GM23338 (cell line): ENCODE measurements around the gene BCL7C. TPM values are rescaled to one million over a fixed set of nuclear protein-coding genes. Genes with fewer than 3 reads are reported as not detected.

ENCODE experiments used
- ATAC-seq: fragments of 200-7000 bp; cut with Tn5 transposase; 3 replicates; pipeline ENCODE4 v1.9.1; 2020
- DNase-seq: peaks from one replicate; pipeline ENCODE4 v3.0.0-alpha.2; 2015; ENCODE audit warnings: low spot score
- H2AFZ ChIP-seq: fragments of 200-600 bp; sonication (generic); 2 replicates; pipeline ENCODE4 v1.8.0; 2016; ENCODE audit warnings: antibody characterized with exemption, mild to moderate bottlenecking, moderate library complexity
- H3F3A ChIP-seq: fragments of 200-600 bp; sonication (generic); replicated peaks from 2 replicates; pipeline ENCODE4 v1.8.0; 2017; ENCODE audit warnings: antibody characterized with exemption, mixed run types, low read depth
- H3K27ac ChIP-seq: fragments of 200-600 bp; sonication (generic); 2 replicates; pipeline ENCODE4 v1.6.1; 2016; ENCODE audit warnings: low read depth
- H3K27me3 ChIP-seq: fragments of 200-600 bp; sonication (generic); 2 replicates; pipeline ENCODE4 v1.8.0; 2016; ENCODE audit warnings: mild to moderate bottlenecking, mixed run types, moderate library complexity; ENCODE audit not compliant: insufficient read depth
- H3K36me3 ChIP-seq: fragments of 200-600 bp; sonication (generic); 2 replicates; pipeline ENCODE4 v1.8.0; 2016; ENCODE audit warnings: mild to moderate bottlenecking; ENCODE audit not compliant: insufficient read depth
- H3K4me1 ChIP-seq: fragments of 200-600 bp; sonication (generic); 2 replicates; pipeline ENCODE4 v1.8.0; 2016; ENCODE audit warnings: mild to moderate bottlenecking, moderate library complexity; ENCODE audit not compliant: insufficient read depth
- H3K4me2 ChIP-seq: fragments of 200-600 bp; sonication (generic); 2 replicates; pipeline ENCODE4 v1.7.1; 2017; ENCODE audit warnings: mixed run types
- H3K4me3 ChIP-seq: fragments of 200-600 bp; sonication (generic); 2 replicates; pipeline ENCODE4 v1.6.1; 2016; ENCODE audit warnings: mixed run types
- H3K79me2 ChIP-seq: fragments of 200-600 bp; sonication (generic); replicated peaks from 2 replicates; pipeline ENCODE4 v1.8.0; 2017; ENCODE audit warnings: mild to moderate bottlenecking; ENCODE audit not compliant: insufficient read depth
- H3K9me2 ChIP-seq: fragments of 200-600 bp; sonication (generic); 2 replicates; pipeline ENCODE4 v1.8.0; 2017; ENCODE audit not compliant: insufficient read depth
- H4K20me1 ChIP-seq: fragments of 200-600 bp; sonication (generic); replicated peaks from 2 replicates; pipeline ENCODE4 v1.8.0; 2017; ENCODE audit warnings: mild to moderate bottlenecking; ENCODE audit not compliant: insufficient read depth
- H3K27ac Mint-ChIP-seq: 2 replicates; pipeline ENCODE4 v1.8.0; 2020; ENCODE audit warnings: inconsistent platforms, mild to moderate bottlenecking, moderate library complexity, mixed read lengths
- H3K27me3 Mint-ChIP-seq: 3 replicates; pipeline ENCODE4 v1.8.0; 2022; ENCODE audit warnings: low read depth, mild to moderate bottlenecking, moderate library complexity, mixed read lengths, inconsistent platforms; ENCODE audit not compliant: insufficient read depth, poor library complexity
- H3K36me3 Mint-ChIP-seq: 3 replicates; pipeline ENCODE4 v1.8.0; 2021; ENCODE audit warnings: low read depth, mild to moderate bottlenecking, inconsistent platforms, moderate library complexity, mixed read lengths
- H3K4me1 Mint-ChIP-seq: 3 replicates; pipeline ENCODE4 v1.8.0; 2020; ENCODE audit warnings: mild to moderate bottlenecking, inconsistent platforms, mixed read lengths
- H3K4me3 Mint-ChIP-seq: 3 replicates; pipeline ENCODE4 v1.8.0; 2021; ENCODE audit warnings: moderate library complexity, mild to moderate bottlenecking, inconsistent platforms, mixed read lengths
- H3K9me3 Mint-ChIP-seq: 3 replicates; pipeline ENCODE4 v1.8.0; 2020; ENCODE audit warnings: moderate library complexity, mild to moderate bottlenecking, inconsistent platforms, mixed read lengths
- CREB1 ChIP-seq: fragments of 250-450 bp; sonication (Bioruptor Pico); IDR thresholded peaks from 2 replicates; pipeline ENCODE4 v1.5.0; 2020; ENCODE audit warnings: low read depth, mild to moderate bottlenecking, moderate library complexity
- CTCF ChIP-seq, 2 experiments: fragments of 200-600 bp in 1 of 2; sonication (generic) in 1 of 2; conservative IDR thresholded peaks; 2 replicates each; pipeline versions ENCODE4 v1.5.1 to v1.6.1; 2016 to 2017; ENCODE audit warnings: antibody characterized with exemption in 2 of 2, low read depth in 2 of 2, mild to moderate bottlenecking in 2 of 2, moderate library complexity in 1 of 2
- EZH2 ChIP-seq: fragments of 200-600 bp; sonication (generic); IDR thresholded peaks from one replicate; pipeline ENCODE4 v1.8.0; 2017; ENCODE audit warnings: antibody characterized with exemption, mild to moderate bottlenecking, low read depth; ENCODE audit not compliant: unreplicated experiment
- EZH2phosphoT487 ChIP-seq: fragments of 200-600 bp; sonication (generic); IDR thresholded peaks from one replicate; pipeline ENCODE4 v1.8.1; 2018; ENCODE audit warnings: antibody characterized with exemption; ENCODE audit not compliant: unreplicated experiment
- POLR2AphosphoS5 ChIP-seq: IDR thresholded peaks from 2 replicates; pipeline ENCODE4 v1.6.1; 2016; ENCODE audit warnings: antibody characterized with exemption, low read depth
- STAT1 ChIP-seq: IDR thresholded peaks from one replicate; pipeline ENCODE4 v1.6.1; 2016; ENCODE audit warnings: antibody characterized with exemption; ENCODE audit not compliant: unreplicated experiment
- ZNF114 ChIP-seq: fragments of 250-450 bp; sonication (Bioruptor Pico); IDR thresholded peaks from 2 replicates; pipeline ENCODE4 v1.5.0; 2020; ENCODE audit warnings: mild to moderate bottlenecking, moderate library complexity
- polyA plus RNA-seq: library from polyadenylated mRNA; unstranded; fragments of >200 nt; fragmentation: Nextera tagmentation; extraction: Ambion mirVana; gene quantifications from 2 replicates; pipeline ENCODE4 v1.2.1, GENCODE V29; 2016
- total RNA-seq: library from RNA; depleted of rRNA; stranded (reverse); fragments of >200 nt; shearing (Covaris generic); gene quantifications from 2 replicates; pipeline ENCODE4 v1.2.3, GENCODE V29; 2014
- TF ChIP-seq, protein P1 (sequence below): IDR thresholded peaks from one replicate; pipeline ENCODE4 v1.6.1; 2018; ENCODE audit warnings: antibody characterized with exemption; ENCODE audit not compliant: unreplicated experiment
- TF ChIP-seq, protein P2 (sequence below): IDR thresholded peaks from 2 replicates; pipeline ENCODE4 v1.6.1; 2016; ENCODE audit warnings: antibody characterized with exemption
- TF ChIP-seq, protein P3 (sequence below): fragments of 250-450 bp; sonication (Bioruptor Pico); IDR thresholded peaks from 2 replicates; pipeline ENCODE4 v1.5.0; 2020; ENCODE audit warnings: mild to moderate bottlenecking, moderate library complexity

Gene BCL7C
- total and polyA plus RNA-seq, 2 experiments from 2014 or later, result 17.5 to 22.1 TPM

DNA sequence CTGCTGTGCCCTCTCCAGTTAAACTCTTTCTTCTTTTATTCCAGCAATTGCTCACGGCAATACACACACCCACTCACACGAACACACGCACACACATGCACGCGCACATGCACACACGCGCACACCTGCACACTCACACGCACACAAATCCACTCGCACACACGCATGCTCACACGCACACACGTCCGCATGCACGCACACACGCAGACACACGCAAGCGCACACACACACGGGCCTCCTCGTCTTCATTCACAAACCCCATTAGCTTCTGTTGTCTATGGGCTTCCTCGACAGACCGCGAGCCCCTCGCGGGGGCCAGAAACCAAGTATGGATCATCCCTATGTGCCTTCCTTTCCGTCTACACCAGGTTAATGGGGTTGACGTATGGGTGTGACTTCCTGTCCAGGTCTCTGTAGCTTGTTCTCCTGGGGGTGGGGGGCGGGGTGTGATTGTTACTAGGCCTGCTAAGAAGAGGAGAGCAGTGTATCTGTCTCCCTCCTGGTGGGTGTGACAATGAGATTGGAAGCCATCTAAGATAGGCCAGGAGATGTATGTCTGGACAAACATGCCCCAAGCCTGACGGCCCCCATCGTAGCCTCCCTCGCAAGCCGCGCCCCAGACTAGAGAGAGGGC, 1.9 kb upstream of the BCL7C start (continued):
- TF ChIP-seq CREB1 (CRISPR knock-in tag), result no peak

DNA sequence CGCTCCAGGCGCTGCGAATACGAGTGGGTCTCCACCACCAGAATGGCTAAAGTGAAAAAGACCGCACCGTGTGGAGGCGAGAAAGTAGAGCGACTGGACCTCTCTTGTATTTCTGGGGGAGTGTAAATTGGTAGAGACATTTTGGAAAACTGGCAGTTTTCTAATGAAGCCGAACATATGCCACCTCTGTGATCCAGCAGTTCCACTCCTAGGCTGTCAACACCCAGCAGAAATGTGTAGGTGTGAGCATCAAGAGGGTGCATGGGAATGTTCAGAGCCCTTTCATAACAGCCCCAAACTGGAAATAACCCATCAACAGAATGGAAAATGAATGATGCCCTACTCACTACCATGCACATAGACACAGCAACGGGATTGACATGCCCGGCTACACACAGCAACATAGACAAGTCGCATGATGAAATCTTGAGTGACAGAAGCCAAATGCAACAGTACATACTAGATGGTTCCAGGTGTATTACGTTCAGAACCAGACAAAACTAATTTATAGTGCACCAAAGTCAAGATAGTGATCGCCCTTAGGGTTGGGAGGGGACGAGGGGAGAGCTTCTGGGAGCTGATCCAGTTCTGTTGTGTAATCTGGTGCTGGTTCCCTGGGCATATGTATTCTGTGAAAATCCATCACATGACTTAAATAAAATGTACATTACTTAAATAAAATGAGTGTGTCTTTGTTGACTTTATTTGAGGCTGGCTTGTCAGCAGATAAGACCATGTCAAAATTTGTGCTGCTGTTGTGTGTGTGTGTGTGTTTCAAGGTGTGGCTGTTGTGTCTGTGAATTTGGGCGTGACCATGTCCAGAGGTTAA, 877 bp upstream of the BCL7C start:
- Mint-ChIP-seq H3K9me3 (no peaks in the 10 kb centered on the region), H3K36me3 (peaks cover 8% of the 10 kb centered on the region), H3K27me3 (peaks cover 20% of the 10 kb centered on the region), H3K4me3 (peak overlapping the region; percentile 76), H3K27ac (no peak overlapping the region; the same call in 1 of the 2 replicates), H3K4me1 (peaks cover 26% of the 10 kb centered on the region)
- H3K4me3 ChIP-seq, result peak overlapping the region; percentile 61
- no peaks in the 10 kb centered on the region for H4K20me1 ChIP-seq
- H3K27me3 ChIP-seq, result peaks cover 10% of the 10 kb centered on the region
- no peak for ATAC-seq
- no peak for DNase-seq
- no peaks in the 10 kb centered on the region for H3K9me2 ChIP-seq
- H3K4me1 ChIP-seq, result peaks cover 25% of the 10 kb centered on the region
- peak overlapping the region; percentile 86 for H3K4me2 ChIP-seq
- H3K27ac ChIP-seq, result no peak overlapping the region
- no peaks in the 10 kb centered on the region for H3K36me3 ChIP-seq
- H2AFZ ChIP-seq, result peak overlapping the region; percentile 85
- H3F3A ChIP-seq, result peaks cover 25% of the 10 kb centered on the region
- H3K79me2 ChIP-seq, result no peaks in the 10 kb centered on the region
- TF ChIP-seq EZH2 (no peak), POLR2AphosphoS5 (no peak), CTCF (conservative IDR thresholded peaks at IDR 0.05; ENCODE audit: low read depth in 2 of 2) (no peak), STAT1 (no peak), ZNF114 (no peak), CREB1 (CRISPR knock-in tag) (no peak), EZH2phosphoT487 (no peak)
- TF ChIP-seq, protein P1, sequence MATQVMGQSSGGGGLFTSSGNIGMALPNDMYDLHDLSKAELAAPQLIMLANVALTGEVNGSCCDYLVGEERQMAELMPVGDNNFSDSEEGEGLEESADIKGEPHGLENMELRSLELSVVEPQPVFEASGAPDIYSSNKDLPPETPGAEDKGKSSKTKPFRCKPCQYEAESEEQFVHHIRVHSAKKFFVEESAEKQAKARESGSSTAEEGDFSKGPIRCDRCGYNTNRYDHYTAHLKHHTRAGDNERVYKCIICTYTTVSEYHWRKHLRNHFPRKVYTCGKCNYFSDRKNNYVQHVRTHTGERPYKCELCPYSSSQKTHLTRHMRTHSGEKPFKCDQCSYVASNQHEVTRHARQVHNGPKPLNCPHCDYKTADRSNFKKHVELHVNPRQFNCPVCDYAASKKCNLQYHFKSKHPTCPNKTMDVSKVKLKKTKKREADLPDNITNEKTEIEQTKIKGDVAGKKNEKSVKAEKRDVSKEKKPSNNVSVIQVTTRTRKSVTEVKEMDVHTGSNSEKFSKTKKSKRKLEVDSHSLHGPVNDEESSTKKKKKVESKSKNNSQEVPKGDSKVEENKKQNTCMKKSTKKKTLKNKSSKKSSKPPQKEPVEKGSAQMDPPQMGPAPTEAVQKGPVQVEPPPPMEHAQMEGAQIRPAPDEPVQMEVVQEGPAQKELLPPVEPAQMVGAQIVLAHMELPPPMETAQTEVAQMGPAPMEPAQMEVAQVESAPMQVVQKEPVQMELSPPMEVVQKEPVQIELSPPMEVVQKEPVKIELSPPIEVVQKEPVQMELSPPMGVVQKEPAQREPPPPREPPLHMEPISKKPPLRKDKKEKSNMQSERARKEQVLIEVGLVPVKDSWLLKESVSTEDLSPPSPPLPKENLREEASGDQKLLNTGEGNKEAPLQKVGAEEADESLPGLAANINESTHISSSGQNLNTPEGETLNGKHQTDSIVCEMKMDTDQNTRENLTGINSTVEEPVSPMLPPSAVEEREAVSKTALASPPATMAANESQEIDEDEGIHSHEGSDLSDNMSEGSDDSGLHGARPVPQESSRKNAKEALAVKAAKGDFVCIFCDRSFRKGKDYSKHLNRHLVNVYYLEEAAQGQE, result no peak
- TF ChIP-seq, protein P2, sequence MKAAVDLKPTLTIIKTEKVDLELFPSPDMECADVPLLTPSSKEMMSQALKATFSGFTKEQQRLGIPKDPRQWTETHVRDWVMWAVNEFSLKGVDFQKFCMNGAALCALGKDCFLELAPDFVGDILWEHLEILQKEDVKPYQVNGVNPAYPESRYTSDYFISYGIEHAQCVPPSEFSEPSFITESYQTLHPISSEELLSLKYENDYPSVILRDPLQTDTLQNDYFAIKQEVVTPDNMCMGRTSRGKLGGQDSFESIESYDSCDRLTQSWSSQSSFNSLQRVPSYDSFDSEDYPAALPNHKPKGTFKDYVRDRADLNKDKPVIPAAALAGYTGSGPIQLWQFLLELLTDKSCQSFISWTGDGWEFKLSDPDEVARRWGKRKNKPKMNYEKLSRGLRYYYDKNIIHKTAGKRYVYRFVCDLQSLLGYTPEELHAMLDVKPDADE, result no peak
- TF ChIP-seq, protein P3, sequence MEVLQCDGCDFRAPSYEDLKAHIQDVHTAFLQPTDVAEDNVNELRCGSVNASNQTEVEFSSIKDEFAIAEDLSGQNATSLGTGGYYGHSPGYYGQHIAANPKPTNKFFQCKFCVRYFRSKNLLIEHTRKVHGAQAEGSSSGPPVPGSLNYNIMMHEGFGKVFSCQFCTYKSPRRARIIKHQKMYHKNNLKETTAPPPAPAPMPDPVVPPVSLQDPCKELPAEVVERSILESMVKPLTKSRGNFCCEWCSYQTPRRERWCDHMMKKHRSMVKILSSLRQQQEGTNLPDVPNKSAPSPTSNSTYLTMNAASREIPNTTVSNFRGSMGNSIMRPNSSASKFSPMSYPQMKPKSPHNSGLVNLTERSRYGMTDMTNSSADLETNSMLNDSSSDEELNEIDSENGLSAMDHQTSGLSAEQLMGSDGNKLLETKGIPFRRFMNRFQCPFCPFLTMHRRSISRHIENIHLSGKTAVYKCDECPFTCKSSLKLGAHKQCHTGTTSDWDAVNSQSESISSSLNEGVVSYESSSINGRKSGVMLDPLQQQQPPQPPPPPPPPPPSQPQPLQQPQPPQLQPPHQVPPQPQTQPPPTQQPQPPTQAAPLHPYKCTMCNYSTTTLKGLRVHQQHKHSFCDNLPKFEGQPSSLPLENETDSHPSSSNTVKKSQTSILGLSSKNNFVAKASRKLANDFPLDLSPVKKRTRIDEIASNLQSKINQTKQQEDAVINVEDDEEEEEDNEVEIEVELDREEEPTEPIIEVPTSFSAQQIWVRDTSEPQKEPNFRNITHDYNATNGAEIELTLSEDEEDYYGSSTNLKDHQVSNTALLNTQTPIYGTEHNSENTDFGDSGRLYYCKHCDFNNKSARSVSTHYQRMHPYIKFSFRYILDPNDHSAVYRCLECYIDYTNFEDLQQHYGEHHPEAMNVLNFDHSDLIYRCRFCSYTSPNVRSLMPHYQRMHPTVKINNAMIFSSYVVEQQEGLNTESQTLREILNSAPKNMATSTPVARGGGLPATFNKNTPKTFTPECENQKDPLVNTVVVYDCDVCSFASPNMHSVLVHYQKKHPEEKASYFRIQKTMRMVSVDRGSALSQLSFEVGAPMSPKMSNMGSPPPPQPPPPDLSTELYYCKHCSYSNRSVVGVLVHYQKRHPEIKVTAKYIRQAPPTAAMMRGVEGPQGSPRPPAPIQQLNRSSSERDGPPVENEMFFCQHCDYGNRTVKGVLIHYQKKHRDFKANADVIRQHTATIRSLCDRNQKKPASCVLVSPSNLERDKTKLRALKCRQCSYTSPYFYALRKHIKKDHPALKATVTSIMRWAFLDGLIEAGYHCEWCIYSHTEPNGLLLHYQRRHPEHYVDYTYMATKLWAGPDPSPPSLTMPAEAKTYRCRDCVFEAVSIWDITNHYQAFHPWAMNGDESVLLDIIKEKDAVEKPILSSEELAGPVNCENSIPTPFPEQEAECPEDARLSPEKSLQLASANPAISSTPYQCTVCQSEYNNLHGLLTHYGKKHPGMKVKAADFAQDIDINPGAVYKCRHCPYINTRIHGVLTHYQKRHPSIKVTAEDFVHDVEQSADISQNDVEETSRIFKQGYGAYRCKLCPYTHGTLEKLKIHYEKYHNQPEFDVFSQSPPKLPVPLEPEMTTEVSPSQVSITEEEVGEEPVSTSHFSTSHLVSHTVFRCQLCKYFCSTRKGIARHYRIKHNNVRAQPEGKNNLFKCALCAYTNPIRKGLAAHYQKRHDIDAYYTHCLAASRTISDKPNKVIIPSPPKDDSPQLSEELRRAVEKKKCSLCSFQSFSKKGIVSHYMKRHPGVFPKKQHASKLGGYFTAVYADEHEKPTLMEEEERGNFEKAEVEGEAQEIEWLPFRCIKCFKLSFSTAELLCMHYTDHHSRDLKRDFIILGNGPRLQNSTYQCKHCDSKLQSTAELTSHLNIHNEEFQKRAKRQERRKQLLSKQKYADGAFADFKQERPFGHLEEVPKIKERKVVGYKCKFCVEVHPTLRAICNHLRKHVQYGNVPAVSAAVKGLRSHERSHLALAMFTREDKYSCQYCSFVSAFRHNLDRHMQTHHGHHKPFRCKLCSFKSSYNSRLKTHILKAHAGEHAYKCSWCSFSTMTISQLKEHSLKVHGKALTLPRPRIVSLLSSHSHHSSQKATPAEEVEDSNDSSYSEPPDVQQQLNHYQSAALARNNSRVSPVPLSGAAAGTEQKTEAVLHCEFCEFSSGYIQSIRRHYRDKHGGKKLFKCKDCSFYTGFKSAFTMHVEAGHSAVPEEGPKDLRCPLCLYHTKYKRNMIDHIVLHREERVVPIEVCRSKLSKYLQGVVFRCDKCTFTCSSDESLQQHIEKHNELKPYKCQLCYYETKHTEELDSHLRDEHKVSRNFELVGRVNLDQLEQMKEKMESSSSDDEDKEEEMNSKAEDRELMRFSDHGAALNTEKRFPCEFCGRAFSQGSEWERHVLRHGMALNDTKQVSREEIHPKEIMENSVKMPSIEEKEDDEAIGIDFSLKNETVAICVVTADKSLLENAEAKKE (CRISPR knock-in tag), result no peak
